ENCODE measurements around the gene BCAS4.
A peak's percentile ranks its signal among the peaks of the same experiment; 100 is the strongest.
"Not testable (repeated sequence)": the region's sequence is repeated elsewhere in the genome, so short reads cannot be mapped to it uniquely, and the experiment has no call there.

The BCAS4 gene

DNA sequence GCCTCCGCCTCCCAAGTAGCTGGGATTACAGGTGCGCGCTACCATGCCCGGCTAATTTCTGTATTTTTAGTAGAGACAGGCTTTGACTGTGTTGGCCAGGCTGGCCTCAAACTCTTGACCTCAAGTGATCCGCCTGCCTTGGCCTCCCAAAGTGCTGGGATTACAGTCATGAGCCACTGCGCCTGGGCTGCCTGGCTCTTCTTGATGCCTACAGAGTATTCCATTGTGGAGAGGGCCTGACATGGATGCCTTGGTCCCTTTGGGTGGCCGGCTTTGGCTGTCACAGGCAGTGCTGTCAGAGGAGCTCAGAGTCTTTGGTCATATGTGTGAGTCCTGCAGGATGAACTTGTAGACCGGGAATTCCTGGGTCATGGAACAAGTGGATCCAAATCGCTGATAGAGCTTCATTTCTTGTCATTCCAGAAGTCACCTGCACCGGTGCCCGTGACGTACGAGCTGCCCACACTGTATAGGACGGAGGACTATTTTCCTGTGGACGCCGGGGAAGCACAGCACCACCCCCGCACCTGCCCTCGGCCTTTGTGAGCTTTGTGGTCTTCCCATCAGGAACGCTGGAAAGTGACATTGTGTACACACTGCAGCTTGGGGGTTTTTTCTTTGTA lies 81.3 kb downstream of the BCAS4 start:
- no peak for DNase-seq (ENCODE audit: low spot score)

- no peak for DNase-seq (ENCODE audit: low spot score)
These were observed 82.0 kb downstream of the BCAS4 start for GRCh38 chr20:50876816-50877215.

DNA sequence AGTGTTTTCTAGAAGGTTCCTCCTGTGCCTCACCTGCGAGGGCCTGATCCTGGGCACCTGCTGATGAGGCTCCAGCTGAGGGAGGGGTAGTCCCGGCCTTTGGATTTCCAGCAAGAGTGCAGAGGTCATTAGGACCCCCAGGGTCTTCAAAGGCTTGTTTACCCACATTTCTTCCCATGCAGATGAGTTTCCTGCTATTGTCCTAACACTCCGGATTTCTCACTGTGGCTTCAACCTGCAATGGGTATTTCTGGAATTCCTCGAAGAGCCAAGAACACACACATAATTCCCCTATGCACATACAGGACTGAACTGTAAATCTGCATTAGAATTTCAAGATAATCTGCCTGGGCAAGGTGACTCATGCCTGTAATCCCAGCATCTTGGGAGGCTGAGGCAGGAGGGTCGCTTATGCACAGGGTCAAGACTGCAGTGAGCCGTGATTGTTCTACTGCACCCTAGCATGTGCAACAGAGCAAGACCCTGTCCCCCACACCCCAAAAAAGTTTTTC lies 82.4 kb downstream of the BCAS4 start:
- no peak for DNase-seq (ENCODE audit: low spot score)

- no peak for DNase-seq (ENCODE audit: low spot score)
These were observed 85.0 kb downstream of the BCAS4 start for GRCh38 chr20:50879649-50880550.

DNA sequence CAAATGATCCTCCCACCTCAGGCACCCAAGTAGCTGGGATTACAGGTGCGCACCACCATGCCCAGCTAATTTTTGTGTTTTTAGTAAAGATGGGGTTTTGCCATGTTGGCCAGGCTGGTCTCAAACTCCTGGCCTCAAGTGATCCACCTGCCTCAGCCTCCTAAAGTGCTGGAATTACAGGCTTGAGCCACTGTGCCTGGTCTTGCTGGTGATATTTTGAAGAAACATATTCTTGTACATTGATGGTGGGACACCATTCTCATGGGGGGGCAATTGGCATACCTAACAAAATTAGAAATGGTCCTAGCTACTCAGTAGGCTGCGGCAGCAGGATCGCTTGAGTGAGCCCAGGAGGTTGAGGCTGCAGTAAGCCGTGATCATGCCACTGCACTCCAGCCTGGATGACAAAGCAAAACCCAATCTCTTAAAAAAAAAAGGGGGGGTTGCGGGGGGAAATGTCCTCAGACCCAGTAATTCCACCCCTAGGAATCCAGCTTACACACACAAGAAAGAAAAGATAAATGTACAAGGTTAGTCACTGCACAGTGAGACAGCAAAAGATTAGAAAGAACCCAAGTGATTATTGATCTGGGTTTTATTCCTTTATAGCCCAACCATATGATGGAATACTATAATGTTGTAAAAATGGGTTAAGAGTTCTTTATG lies 87.0 kb downstream of the BCAS4 start:
- not testable (repeated sequence) for DNase-seq (ENCODE audit: low spot score)

GRCh38 chr20:50883856-50884255 lies 89.0 kb downstream of the BCAS4 start:
- DNase-seq (ENCODE audit: low spot score) = no peak

DNA sequence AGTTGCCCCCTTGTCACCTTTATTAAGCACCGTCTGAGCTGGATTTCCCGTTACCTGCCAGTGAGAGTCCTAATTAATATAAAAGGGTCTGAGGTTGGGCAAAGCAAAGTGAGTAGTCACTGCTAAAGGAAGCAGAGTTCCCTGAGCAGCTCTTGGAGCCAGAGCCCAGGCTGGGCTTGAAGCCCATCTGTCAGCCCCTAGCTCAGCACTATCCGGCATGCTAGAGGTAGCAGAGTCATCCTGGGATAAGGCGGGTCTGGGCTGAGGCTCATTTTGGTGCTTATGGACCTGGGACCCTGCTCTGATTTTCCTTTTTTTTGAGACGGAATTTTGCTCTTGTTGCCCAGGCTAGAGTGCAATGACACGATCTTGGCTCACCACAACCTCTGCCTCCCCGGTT lies 90.2 kb downstream of the BCAS4 start:
- DNase-seq (ENCODE audit: low spot score) = no peak

GRCh38 chr20:50885781-50886180 lies 90.9 kb downstream of the BCAS4 start:
- DNase-seq (ENCODE audit: low spot score) = no peak

DNA sequence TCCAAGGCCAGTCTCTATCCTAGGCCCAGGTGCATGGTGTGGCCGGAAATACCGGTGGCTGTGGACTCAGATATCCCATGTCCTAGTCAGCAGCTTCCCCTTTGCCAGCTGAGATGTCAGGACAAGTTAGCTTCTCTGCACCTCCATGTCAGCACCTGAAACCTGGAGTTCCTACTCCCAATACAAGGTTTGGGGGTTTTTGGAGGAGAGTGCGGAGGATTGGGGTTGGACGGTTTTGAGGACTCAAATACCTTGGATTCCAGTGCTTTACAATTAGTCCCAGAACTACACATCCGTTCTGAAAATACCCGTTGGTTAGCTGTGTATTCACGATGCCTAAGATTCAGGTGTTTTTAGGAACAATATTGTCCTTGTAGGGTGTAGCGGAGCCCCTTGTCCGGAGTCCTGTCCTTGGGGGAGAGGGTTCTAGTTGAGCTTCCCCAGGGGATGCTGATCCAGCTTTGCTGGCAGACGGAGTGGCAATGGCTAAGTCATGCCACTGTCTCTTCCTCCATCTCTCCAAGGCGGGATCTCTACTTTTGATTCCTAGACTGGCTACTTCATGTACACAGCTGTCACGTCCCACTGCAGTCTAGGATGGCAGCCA lies 91.4 kb downstream of the BCAS4 start:
- DNase-seq (ENCODE audit: low spot score) = no peak

- DNase-seq (ENCODE audit: low spot score) = no peak
These were observed 92.7 kb downstream of the BCAS4 start for GRCh38 chr20:50887576-50887975.

GRCh38 chr20:50891138-50891537 lies 96.3 kb downstream of the BCAS4 start:
- no peak for DNase-seq (ENCODE audit: low spot score)

- no peak for DNase-seq (ENCODE audit: low spot score)
These were observed 97.5 kb downstream of the BCAS4 start for GRCh38 chr20:50892394-50892793.

DNA sequence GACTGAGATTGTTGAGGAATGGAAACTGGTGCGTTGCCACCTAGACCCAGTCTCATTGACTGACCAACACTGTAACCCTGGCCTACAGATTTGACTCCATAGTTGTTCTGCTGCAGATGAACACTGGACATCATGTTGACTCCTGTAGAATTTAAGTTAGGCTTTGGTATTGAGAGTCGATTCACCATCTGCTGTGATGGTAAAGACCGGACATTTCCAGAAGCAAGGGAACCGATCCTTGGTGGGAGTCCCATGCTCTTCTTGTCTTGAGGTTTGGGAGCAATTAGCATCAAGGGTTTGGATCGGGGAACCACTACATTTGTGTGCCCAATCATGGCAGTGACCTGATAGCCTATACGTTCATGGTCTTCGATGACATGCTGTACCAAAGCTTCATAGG lies 98.8 kb downstream of the BCAS4 start:
- DNase-seq (ENCODE audit: low spot score) = no peak

DNA sequence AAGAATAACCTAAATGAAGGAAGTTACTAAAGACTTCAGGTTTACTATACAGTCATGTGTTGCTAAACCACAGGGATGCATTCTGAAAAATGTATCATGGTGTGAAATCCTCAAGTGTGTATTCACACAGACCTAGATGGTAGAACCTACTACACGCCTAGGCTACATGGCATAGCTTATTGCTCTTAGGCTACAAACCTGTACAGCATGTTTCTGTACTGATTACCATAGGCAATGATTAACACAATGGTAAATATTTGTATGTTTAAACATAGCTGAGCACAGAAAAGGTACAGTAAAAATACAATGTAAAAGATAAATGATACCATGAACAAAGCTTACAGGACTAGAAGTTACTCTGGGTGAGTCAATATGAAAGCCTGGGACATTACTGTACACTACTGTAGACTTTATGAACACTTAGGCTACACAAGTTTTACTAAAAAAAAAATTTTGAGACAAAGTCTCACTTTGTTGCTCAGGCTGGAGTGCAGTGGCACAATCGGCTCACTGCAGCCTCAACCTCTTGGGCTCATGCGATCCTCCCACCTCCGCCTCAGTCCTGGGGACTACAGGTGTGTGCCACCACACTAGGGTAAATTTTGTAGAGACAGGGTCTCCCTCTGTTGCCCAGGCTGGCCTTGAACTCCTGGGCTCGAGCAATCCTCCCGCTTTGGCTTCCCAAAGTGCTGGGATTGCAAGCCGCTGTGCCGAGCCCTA lies 100.4 kb downstream of the BCAS4 start:
- DNase-seq (ENCODE audit: low spot score) = no peak

GRCh38 chr20:50898475-50898874 lies 103.6 kb downstream of the BCAS4 start:
- DNase-seq (ENCODE audit: low spot score) = no peak

DNA sequence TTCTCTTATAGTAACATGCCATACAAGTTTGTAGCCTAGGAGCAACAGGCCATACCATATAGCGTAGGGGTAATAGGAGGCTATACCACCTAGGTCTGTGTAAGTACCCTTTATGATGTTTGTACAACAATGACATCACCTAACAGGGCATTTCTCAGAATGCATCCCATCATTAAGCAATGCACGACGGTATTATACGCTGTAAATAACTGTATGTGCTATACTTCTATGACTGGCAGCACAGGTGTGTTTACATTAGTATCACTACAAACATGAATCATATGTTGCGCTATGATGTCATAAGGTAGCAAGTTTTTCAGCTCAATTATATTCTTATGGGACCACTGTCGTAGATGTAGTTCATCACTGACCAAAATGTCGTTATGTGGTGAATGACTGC lies 105.4 kb downstream of the BCAS4 start:
- DNase-seq (ENCODE audit: low spot score) = no peak

GRCh38 chr20:50901301-50901700 lies 106.4 kb downstream of the BCAS4 start:
- no peak for DNase-seq (ENCODE audit: low spot score)

GRCh38 chr20:50903353-50904051 lies 108.6 kb downstream of the BCAS4 start:
- DNase-seq (ENCODE audit: low spot score) = no peak

DNA sequence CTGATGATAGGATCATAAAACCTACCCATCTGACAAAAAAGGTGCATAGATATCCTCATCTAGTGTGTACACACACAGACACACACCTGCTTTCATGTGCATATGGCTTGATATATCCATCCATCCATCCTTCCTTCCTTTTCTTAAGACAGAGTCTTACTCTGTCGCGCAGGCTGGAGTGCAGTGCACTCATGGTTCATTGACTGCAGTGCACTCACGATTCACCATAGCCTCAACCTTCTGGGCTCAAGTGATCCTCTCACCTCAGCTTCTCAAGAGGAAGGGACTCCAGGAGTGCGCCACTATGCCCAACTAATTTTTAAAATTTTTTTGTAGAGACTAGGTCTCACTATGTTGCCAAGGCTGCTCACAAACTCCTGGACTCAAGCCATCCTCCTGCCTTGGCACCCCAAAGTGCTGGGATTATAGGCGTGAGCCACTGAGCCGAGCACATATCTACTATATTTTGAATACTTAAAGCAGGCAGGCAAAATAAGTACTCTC lies 109.3 kb downstream of the BCAS4 start:
- no peak for DNase-seq (ENCODE audit: low spot score)

DNA sequence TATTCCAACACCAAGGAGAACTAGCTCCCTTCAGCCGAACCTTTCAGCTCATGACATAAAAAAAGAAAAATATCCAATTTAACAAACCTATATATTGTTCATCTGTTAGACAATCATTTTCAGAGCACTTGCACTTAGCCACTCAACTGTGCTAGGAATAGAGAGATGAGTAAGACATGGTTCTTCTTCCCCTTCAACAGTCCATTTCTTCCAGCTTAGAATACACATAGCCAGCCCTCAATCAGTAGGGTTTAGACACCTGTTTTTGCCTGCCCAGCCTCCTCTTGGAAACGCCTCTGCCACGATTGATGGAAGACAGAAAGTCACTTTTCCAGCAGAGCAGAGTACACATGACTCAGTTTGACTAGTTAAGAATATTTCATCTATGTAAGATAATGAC lies 114.6 kb downstream of the BCAS4 start:
- DNase-seq (ENCODE audit: low spot score) = no peak

DNA sequence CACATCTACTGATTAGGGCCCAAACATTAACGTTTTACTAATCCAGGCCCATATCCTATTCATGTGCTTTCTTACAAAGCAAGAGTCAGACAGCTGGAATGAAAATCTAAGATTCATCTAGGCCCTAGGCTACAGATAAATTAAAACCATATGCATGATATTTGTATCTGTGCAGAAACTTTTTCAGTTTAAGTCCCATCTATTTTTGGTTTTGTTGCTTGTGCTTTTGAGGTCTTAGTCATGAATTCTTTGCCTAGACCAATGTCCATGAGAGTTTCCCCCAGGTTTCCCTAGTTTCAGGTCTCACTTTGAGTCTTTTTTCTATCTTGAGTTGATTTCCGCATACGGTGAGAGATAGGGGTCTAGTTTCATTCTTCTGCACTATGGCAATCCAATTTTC lies 116.2 kb downstream of the BCAS4 start:
- DNase-seq (ENCODE audit: low spot score) = peak; percentile 75
